ENCODE data around the gene DCTN4.
"Not testable (repeated sequence)": the region's sequence is repeated elsewhere in the genome, so short reads cannot be mapped to it uniquely, and the experiment has no call there.

Gene DCTN4

GRCh38 chr5:150778088-150778516, 19.3 kb upstream of the DCTN4 start:
- DNase-seq, result no peak

DNA sequence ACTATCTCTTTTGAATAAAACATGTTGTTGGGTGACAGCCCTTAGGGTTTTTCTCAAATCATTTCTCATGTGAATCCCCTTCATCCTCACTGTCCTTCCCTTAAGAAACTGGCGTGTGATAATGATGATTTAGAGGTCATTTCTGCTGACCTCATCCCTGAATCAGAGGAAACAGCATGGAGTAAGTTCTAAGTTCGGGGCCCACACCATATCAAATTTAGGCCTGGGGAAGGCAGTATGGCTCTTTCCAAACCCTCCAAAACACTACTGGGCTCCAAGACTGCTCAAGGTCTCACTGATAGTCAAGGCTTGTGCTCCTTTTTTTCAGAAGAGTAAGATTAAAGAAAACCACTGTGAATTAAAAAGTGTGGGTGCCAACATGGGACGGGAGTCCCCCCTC, 18.9 kb upstream of the DCTN4 start:
- DNase-seq, result no peak

DNA sequence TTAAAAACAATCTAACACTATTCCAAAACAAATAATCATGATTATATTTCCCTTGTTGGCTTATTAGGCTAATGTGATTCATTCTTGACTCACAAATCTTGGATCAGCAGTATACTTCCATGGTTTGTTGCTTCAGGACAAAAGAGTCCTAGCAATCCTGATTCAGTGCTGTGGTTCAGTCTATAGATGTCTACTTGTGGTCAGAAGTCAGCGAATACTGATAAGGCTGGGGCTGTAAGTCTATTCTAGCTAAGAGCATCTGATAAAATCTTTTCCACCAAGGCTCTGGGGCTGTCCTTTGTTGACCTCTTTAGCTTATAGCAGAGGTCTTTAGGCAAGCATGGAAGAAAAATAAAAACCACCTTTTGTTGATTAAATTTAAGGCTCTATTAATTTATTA, 15.3 kb upstream of the DCTN4 start:
- no peak for DNase-seq

GRCh38 chr5:150771034-150771795, 12.4 kb upstream of the DCTN4 start:
- DNase-seq, result no peak

DNA sequence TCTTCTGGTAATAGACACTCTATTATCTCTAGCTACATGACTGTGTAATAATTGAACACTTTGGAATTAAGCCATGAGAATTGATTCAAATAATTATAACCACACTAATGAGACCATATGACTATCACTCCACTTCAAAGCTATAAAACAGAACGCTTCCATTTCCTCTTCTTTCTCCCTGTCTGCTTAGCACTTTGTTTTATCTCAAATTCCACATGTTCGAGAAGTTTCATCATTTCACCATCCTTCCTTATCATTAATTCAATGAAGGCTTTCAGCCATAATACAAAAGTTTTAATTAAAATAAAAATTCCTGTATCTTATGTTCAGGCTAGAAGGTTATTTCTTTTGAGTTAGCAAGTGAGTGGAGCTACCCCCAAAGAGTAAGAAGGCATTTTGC, 7.4 kb upstream of the DCTN4 start:
- no peak for DNase-seq

DNA sequence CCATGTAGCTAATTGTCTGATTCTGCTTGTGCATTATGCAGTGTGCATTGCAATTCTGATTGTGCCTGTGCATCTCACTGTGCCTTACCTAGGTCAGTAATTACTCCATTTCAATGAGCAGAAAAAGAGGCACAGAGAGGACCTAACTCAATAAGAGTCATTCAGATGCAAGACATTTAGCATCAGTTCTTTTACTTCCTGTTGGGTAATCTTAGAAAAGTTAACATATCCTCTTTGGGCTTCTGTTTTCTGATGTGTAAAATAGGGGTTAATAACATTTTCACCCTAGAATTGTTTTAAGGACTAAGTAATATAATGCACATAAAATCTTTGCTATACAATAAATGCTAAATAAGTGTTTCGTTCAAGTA, 7.0 kb upstream of the DCTN4 start:
- no peak for DNase-seq

- DNase-seq, result no peak
Observed at GRCh38 chr5:150765011-150765798, 6.4 kb upstream of the DCTN4 start.

DNA sequence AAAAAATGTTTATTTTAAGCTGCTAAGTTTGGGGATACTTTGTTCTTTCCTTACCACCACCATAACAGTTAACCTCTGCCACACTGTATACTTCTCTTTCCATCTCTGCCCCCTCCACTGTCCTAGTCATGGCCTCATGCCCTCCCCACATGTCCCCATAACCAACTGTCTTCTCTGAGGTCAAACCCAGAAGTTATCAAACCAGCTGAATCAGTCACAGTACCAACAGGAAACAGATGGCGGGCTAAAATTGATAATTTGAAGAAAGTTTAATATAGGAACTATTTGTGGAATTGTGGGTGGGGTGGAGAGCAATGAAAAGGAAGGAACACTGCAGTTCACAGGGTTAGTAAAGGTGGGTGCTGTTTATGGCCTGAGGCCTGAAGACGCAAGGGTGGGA, 5.7 kb upstream of the DCTN4 start:
- DNase-seq, result no peak

GRCh38 chr5:150763023-150763769, 4.4 kb upstream of the DCTN4 start:
- no peak for DNase-seq

GRCh38 chr5:150762211-150762610, 3.4 kb upstream of the DCTN4 start:
- no peak for DNase-seq

DNA sequence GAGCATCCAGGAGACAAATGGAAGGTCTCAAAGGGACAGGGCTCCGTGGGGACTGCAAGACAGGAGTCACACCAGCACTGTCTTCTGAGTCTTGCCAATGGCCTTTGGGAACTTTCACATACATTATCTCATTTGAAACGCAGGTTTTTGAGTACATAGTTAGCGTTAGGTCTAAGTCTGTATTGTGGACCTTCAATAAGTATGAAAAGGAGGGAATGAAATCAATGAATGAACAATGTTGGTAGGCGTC, 442 bp upstream of the DCTN4 start:
- no peak for DNase-seq

DNA sequence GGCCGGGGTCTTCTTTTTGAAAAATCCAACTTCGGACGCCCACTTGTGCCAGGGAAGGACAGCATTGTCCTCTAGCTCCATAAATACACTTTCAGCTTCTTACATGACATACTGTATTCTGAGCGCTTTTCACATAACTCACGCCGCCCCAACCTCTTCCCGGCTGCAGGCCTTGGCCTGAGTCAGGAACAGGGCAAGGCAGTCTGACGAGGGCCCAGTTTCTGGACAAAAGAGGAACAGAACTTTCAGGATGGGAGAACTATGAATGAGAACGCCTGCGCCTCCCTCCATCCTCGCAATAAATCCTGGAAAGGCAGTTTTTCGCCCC, 650 bp downstream of the DCTN4 start:
- no peak for DNase-seq

DNA sequence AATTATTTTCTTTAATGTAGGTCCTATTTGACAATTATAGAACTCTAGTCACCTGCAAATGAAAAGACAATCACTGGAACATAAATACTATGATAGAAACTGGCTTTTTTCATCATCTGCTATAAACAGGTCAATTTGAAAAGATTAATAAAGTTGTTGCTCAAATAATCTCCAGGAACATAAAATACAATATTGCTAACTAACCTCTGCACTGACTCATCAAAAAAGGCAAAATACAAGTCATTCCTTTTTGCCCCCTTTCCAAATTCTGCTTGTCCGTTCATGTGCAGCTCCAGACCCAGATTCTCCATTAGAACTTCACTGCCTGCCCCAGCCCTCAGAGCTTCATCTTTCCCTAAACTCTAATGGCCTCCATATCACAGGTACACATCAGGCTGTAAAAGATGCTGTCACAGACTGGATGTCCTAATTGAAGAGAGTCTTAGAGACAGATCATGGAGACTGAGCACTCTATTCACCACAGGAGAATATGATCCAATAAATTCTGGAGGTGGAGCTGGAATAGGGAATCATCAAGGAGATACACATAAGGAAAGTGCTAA, 1.6 kb downstream of the DCTN4 start:
- no peak for DNase-seq

DNA sequence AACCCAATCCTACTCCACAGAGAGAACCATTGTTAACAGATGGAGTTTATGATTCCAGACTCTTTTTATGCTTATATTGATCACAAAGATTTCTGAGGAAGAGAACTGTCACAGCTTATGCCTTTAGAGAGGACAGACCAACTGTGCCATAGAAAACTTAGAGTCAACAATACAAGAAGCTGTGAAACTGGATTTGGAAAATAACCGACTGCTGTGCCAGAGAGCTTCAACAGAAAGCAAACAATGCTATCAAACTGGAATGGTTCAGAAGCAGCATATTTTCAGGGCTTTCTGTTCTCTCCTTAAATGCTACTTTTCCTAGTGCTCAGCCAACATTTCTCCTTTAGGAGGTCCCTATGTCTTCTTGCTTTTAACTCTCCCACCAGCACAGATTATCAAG, 5.0 kb downstream of the DCTN4 start:
- DNase-seq, result no peak

- DNase-seq, result no peak
Observed at GRCh38 chr5:150753463-150753862, 5.4 kb downstream of the DCTN4 start.

DNA sequence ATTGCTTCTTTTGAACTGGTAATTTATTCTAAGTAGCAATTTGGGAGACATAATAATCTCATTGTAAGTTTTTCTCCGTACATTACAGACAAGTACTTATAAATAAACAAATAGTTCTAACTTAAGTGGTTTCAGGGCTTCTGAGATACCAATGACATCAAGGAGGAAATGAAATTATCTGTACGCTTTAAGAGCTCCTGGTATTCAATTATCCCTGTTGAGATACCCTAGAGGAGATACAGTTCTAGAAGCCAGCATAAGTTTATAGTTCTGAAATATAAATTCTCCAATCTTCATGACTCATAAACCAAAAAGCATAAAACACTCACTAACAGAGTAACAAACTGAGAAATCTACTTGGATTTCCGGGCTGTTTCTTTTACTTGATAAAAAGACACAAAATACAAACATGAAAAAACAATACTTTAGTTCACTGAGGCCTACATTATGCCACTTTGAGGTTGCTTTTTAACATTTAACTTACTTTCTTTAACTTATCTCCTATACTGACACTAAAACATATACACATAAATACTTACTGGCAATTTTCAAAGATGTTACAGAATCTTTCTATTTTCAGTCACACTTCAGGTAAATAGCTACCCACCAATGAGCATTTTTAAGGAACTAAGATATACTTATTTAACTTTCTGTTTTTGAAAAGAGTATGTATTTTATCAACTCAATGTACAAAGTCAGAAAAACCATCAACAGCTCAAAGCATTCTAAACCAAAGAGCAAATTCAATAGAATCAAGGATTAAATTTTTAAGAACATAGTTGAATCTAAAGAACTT, 7.5 kb downstream of the DCTN4 start:
- no peak for DNase-seq

GRCh38 chr5:150750469-150750868, 8.3 kb downstream of the DCTN4 start:
- DNase-seq, result no peak

- DNase-seq, result not testable (repeated sequence)
Observed at GRCh38 chr5:150743142-150743488, 15.7 kb downstream of the DCTN4 start.

GRCh38 chr5:150742455-150743141, 16.2 kb downstream of the DCTN4 start:
- not testable (repeated sequence) for DNase-seq

GRCh38 chr5:150740992-150741391, 17.8 kb downstream of the DCTN4 start:
- no peak for DNase-seq

DNA sequence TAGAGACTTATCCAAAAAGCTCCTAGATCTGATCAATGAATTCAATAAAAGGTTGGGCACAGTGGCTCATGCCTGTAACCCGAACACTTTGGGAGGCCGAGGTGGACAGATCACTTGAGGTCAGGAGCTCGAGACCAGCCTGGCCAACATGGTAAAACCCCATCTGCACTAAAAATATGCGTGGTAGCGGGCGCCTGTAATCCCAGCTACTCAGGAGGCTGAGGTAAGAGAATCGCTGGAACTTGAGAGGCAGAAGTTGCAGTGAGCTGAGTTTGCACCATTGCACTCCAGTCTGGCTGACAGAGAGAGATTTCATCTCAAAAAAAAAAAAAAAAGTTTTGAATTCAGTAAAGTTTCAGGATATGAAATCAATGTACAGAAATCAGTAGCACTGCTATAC, 20.0 kb downstream of the DCTN4 start:
- DNase-seq, result no peak

DNA sequence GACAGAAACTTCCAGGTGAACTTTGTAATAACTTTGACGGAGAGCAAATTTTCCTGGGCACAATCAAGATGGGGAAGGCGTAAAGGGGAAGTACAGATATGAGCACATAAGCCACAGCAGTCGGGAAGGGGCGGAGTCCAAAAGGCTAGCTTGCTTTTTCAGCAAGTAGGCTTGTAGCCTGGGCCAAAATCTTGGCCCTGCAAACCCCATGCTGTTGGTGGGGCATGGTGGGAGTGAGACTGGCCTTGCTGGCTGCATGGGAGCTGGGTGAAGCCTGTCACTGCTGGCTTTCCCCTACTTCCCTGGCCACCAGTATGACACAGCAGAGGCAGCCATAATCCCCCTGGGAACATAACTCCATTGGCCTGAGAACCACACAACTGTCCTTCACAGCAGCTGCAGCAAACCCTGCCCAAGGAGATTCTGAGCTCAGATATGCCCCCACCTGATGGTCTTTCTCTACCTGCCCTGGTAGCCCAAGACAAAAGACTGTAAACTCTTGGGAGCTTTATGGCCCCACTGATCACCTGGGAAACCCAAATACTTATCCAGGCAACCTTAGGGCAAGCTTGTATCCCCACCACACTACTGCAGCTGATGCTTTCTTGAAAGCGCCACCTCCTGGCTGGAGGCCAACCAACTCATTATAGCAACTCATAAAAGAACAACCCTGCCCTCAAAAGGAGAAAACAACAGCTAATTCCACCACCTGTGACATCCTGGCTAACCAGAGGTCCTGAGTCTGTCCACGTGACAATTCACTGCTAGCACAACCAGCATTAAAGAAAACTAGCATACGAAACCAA, 24.0 kb downstream of the DCTN4 start:
- DNase-seq, result peak; percentile 46
